Mammary epithelial cell (primary cell): ENCODE results near the gene WSCD2.

Source experiments
- CTCF ChIP-seq, 2 donors: IDR thresholded peaks in 1 of 2; conservative IDR thresholded peaks in 1 of 2; 2 replicates each; pipeline ENCODE4 v1.5.1; 2011 to 2012; ENCODE audit warnings: inconsistent platforms in 2 of 2, low read length in 2 of 2, mild to moderate bottlenecking in 2 of 2, control low read depth in 1 of 2, low read depth in 1 of 2; ENCODE audit not compliant: insufficient read depth in 1 of 2; ENCODE audit errors: extremely low read depth in 1 of 2
- EZH2 ChIP-seq: IDR thresholded peaks from 2 replicates; pipeline ENCODE4 v1.6.1; 2012; ENCODE audit warnings: low read length, inconsistent platforms, borderline replicate concordance

GRCh38 chr12:108207791-108208730 lies 79.0 kb downstream of the WSCD2 start:
- no peak for TF ChIP-seq CTCF (conservative IDR thresholded peaks at IDR 0.05 in 1 of 2, IDR thresholded peaks at IDR 0.05 in 1 of 2; ENCODE audit: extremely low read depth in 1 of 2, insufficient read depth in 1 of 2, low read depth in 1 of 2, low read length in 2 of 2)
- no peak for TF ChIP-seq EZH2
